ENCODE measurements around the gene TINAG. TPM values are rescaled to one million over a fixed set of nuclear protein-coding genes. Genes with fewer than 3 reads are reported as not detected.

TINAG gene
- total RNA-seq, 4 donors from 2014 or later = not detected

GRCh38 chr6:54291146-54291545, 17.1 kb upstream of the TINAG start:
- intact Hi-C loops (cut with DNase I) = no loop called here
- Histone ChIP-seq H3K36me3 (no peaks in the 10 kb centered on the region), H3K27me3 (no peaks in the 10 kb centered on the region), H3K4me1 (no peaks in the 10 kb centered on the region), H3K4me3 (no peak overlapping the region), H3K9me3 (no peaks in the 10 kb centered on the region), H3K27ac (replicated peaks in 1 of 4) (no peak overlapping the region)
- no peak for DNase-seq (ENCODE audit: extremely low spot score)
- 56% methylated on average over 2 of the region's 2 CpGs for WGBS
- no peak for TF ChIP-seq POLR2AphosphoS5 (IDR thresholded peaks at IDR 0.05)
- no peak for TF ChIP-seq CTCF (IDR thresholded peaks at IDR 0.05)
- no peak for TF ChIP-seq EP300 (IDR thresholded peaks at IDR 0.05)
- TF ChIP-seq POLR2A (IDR thresholded peaks at IDR 0.05; ENCODE audit: low read depth) = no peak

GRCh38 chr6:54291738-54292137, 16.5 kb upstream of the TINAG start:
- H3K9me3 ChIP-seq = no peaks in the 10 kb centered on the region
- H3K4me3 ChIP-seq = no peak overlapping the region
- intact Hi-C loops (cut with DNase I) = no loop called here
- WGBS = 54% methylated on average over 2 of the region's 2 CpGs
- H3K27me3 ChIP-seq = no peaks in the 10 kb centered on the region
- TF ChIP-seq EP300 (IDR thresholded peaks at IDR 0.05) (no peak), CTCF (IDR thresholded peaks at IDR 0.05) (no peak), POLR2A (IDR thresholded peaks at IDR 0.05; ENCODE audit: low read depth) (no peak), POLR2AphosphoS5 (IDR thresholded peaks at IDR 0.05) (no peak)
- H3K36me3 ChIP-seq = no peaks in the 10 kb centered on the region
- DNase-seq (ENCODE audit: extremely low spot score) = no peak
- H3K27ac ChIP-seq (replicated peaks in 1 of 4) = no peak overlapping the region
- H3K4me1 ChIP-seq = no peaks in the 10 kb centered on the region

GRCh38 chr6:54294965-54295532, 13.2 kb upstream of the TINAG start:
- no peak for TF ChIP-seq POLR2AphosphoS5 (IDR thresholded peaks at IDR 0.05)
- no peak for TF ChIP-seq CTCF (IDR thresholded peaks at IDR 0.05)
- TF ChIP-seq POLR2A (IDR thresholded peaks at IDR 0.05; ENCODE audit: low read depth) = no peak
- no peak for TF ChIP-seq EP300 (IDR thresholded peaks at IDR 0.05)
- Histone ChIP-seq H3K4me3 (no peak overlapping the region), H3K27me3 (no peaks in the 10 kb centered on the region), H3K9me3 (no peaks in the 10 kb centered on the region), H3K4me1 (no peaks in the 10 kb centered on the region), H3K36me3 (no peaks in the 10 kb centered on the region), H3K27ac (replicated peaks in 1 of 4) (no peak overlapping the region)
- intact Hi-C loops (cut with DNase I) = no loop called here
- no peak for DNase-seq (ENCODE audit: extremely low spot score)
- WGBS = 96% methylated on average over 8 of the region's 8 CpGs

- no peaks in the 10 kb centered on the region for H3K9me3 ChIP-seq
- H3K36me3 ChIP-seq = no peaks in the 10 kb centered on the region
- no peak overlapping the region for H3K27ac ChIP-seq (replicated peaks in 1 of 4)
- no peaks in the 10 kb centered on the region for H3K4me1 ChIP-seq
- WGBS = 90% methylated on average over 2 of the region's 2 CpGs
- intact Hi-C loops (cut with DNase I) = no loop called here
- H3K4me3 ChIP-seq = no peak overlapping the region
- no peak for DNase-seq (ENCODE audit: extremely low spot score)
- TF ChIP-seq POLR2AphosphoS5 (IDR thresholded peaks at IDR 0.05) = no peak
- TF ChIP-seq CTCF (IDR thresholded peaks at IDR 0.05) = no peak
- no peak for TF ChIP-seq POLR2A (IDR thresholded peaks at IDR 0.05; ENCODE audit: low read depth)
- TF ChIP-seq EP300 (IDR thresholded peaks at IDR 0.05) = no peak
- no peaks in the 10 kb centered on the region for H3K27me3 ChIP-seq
Observed at GRCh38 chr6:54299542-54300269, 8.5 kb upstream of the TINAG start.
